ENCODE measurements around the gene PDPR.
"Not testable (repeated sequence)": the region's sequence is repeated elsewhere in the genome, so short reads cannot be mapped to it uniquely, and the experiment has no call there.

- TF ChIP-seq RFX5 (IDR thresholded peaks at IDR 0.05; ENCODE audit: low read depth, low read length); POLR2A (IDR thresholded peaks at IDR 0.05; ENCODE audit: low read depth, low read length); CTCF (conservative IDR thresholded peaks at IDR 0.05; ENCODE audit: low read depth, low read length); NFE2L2 (IDR thresholded peaks at IDR 0.05; ENCODE audit: low read depth, low read length); CEBPB (IDR thresholded peaks at IDR 0.05; ENCODE audit: low read depth, low read length); MAFK (IDR thresholded peaks at IDR 0.05; ENCODE audit: low read depth, low read length); ELK1 (IDR thresholded peaks at IDR 0.05; ENCODE audit: borderline replicate concordance, low read depth, low read length): not testable (repeated sequence)
These were observed 40.6 kb downstream of the PDPR start for GRCh38 chr16:70154736-70155135.
